Upper lobe of right lung (tissue), 1 donor: ENCODE measurements around the gene EML4. TPM values are rescaled to one million over a fixed set of nuclear protein-coding genes. Genes with fewer than 3 reads are reported as not detected.

ENCODE experiments used
- ATAC-seq: fragments of 200-7000 bp; cut with Tn5 transposase; one replicate; pipeline ENCODE4 v1.9.1; 2020; ENCODE audit warnings: mild to moderate bottlenecking, moderate library complexity
- DNase-seq: peaks from one replicate; pipeline ENCODE4 v3.0.0-alpha.2; 2020
- H3K27ac ChIP-seq: fragments of 200-600 bp; one replicate; pipeline ENCODE4 v1.8.0; 2022
- H3K27me3 ChIP-seq: fragments of 200-600 bp; one replicate; pipeline ENCODE4 v1.8.0; 2022; ENCODE audit warnings: mild to moderate bottlenecking
- H3K36me3 ChIP-seq: fragments of 200-600 bp; one replicate; pipeline ENCODE4 v1.8.0; 2022
- H3K4me1 ChIP-seq: fragments of 200-600 bp; one replicate; pipeline ENCODE4 v1.8.0; 2022
- H3K4me3 ChIP-seq: fragments of 200-600 bp; one replicate; pipeline ENCODE4 v1.8.0; 2022; ENCODE audit warnings: mild to moderate bottlenecking
- H3K9me3 ChIP-seq: fragments of 200-600 bp; one replicate; pipeline ENCODE4 v1.8.0; 2022
- CTCF ChIP-seq: fragments of 200-600 bp; IDR thresholded peaks from one replicate; pipeline ENCODE4 v1.8.0; 2022; ENCODE audit warnings: antibody characterized with exemption
- intact Hi-C: fragments of 100-400 bp; cut with DNase I; formaldehyde crosslinking; loops from one replicate; pipeline ENCODE4 v1.11.0; 2022
- total RNA-seq: library from RNA; stranded (reverse); fragmentation: NEBNext Ultra II Directional; extraction: Animal tissue kit (Norgen Biotek cat#: 25700); gene quantifications from one replicate; pipeline ENCODE4 v1.2.1, GENCODE V29; 2021
- donor health status: DM: no; HTN: yes; CAD: no; lungs with severe emphysema.

EML4 gene
- total RNA-seq, 1 donor from 2014 or later, result 83.0 TPM

GRCh38 chr2:42136782-42137124 is 32.4 kb upstream of the EML4 start:
- no peaks in the 10 kb centered on the region for H3K36me3 ChIP-seq
- H3K27ac ChIP-seq, result no peak overlapping the region
- no peak overlapping the region for H3K4me3 ChIP-seq
- no peaks in the 10 kb centered on the region for H3K27me3 ChIP-seq
- intact Hi-C loops, result no loop called here
- TF ChIP-seq CTCF, result no peak
- DNase-seq, result no peak
- H3K9me3 ChIP-seq, result no peaks in the 10 kb centered on the region
- peaks cover 60% of the 10 kb centered on the region for H3K4me1 ChIP-seq
- no peak for ATAC-seq

- DNase-seq, result no peak
- Histone ChIP-seq H3K27ac (peak overlapping the region; percentile 15), H3K4me3 (no peak overlapping the region), H3K9me3 (no peaks in the 10 kb centered on the region), H3K27me3 (no peaks in the 10 kb centered on the region), H3K4me1 (peaks cover 60% of the 10 kb centered on the region), H3K36me3 (no peaks in the 10 kb centered on the region)
- TF ChIP-seq CTCF, result no peak
- no peak for ATAC-seq
- intact Hi-C loops, result no loop called here
Observed at GRCh38 chr2:42137125-42137841, 31.9 kb upstream of the EML4 start.

GRCh38 chr2:42138163-42139015 is 30.8 kb upstream of the EML4 start:
- intact Hi-C loops, result no loop called here
- TF ChIP-seq CTCF, result no peak
- Histone ChIP-seq H3K9me3 (no peaks in the 10 kb centered on the region), H3K4me3 (no peak overlapping the region), H3K4me1 (peaks cover 58% of the 10 kb centered on the region), H3K36me3 (no peaks in the 10 kb centered on the region), H3K27me3 (no peaks in the 10 kb centered on the region), H3K27ac (no peak overlapping the region)
- ATAC-seq (peak; percentile 39), DNase-seq (no peak)

GRCh38 chr2:42139101-42139500 is 30.1 kb upstream of the EML4 start:
- DNase-seq (no peak), ATAC-seq (no peak)
- Histone ChIP-seq H3K4me1 (peaks cover 52% of the 10 kb centered on the region), H3K9me3 (no peaks in the 10 kb centered on the region), H3K36me3 (no peaks in the 10 kb centered on the region), H3K27ac (no peak overlapping the region), H3K27me3 (no peaks in the 10 kb centered on the region), H3K4me3 (no peak overlapping the region)
- intact Hi-C loops, result no loop called here
- TF ChIP-seq CTCF, result no peak

- Histone ChIP-seq H3K36me3 (no peaks in the 10 kb centered on the region), H3K4me3 (no peak overlapping the region), H3K27me3 (no peaks in the 10 kb centered on the region), H3K4me1 (peaks cover 52% of the 10 kb centered on the region), H3K27ac (peak overlapping the region; percentile 80), H3K9me3 (no peaks in the 10 kb centered on the region)
- intact Hi-C loops, result no loop called here
- no peak for DNase-seq
- no peak for TF ChIP-seq CTCF
- ATAC-seq, result no peak
Observed at GRCh38 chr2:42140496-42140895, 28.7 kb upstream of the EML4 start.
